Transverse colon (tissue), 4 donors: ENCODE measurements around the gene PPP2R2C.

Experiments used
- CTCF ChIP-seq, 5 experiments: fragments of 200-600 bp in 3 of 5; fragments of 450-650 bp in 2 of 5; sonication (generic) in 3 of 5; IDR thresholded peaks; 1 replicate in 2 of 5; 2 replicates in 3 of 5; pipeline ENCODE4 v1.5.1; 2016 to 2017; ENCODE audit warnings: antibody characterized with exemption in 5 of 5, inconsistent platforms in 3 of 5, mild to moderate bottlenecking in 2 of 5, moderate library complexity in 1 of 5
- EP300 ChIP-seq: sonication (generic); formaldehyde crosslinking; IDR thresholded peaks from one replicate; pipeline ENCODE4 v1.6.1; 2017; ENCODE audit warnings: antibody characterized with exemption, low read depth
- POLR2A ChIP-seq: fragments of 450-650 bp; IDR thresholded peaks from one replicate; pipeline ENCODE4 v1.6.1; 2016; ENCODE audit warnings: antibody characterized with exemption, mild to moderate bottlenecking, moderate library complexity
- POLR2AphosphoS5 ChIP-seq, 3 donors: sonication (generic); formaldehyde crosslinking; IDR thresholded peaks; one replicate each; pipeline ENCODE4 v1.6.1; 2016; ENCODE audit warnings: antibody characterized with exemption in 3 of 3

GRCh38 chr4:6345096-6345830 lies 127.2 kb downstream of the PPP2R2C start:
- TF ChIP-seq CTCF (IDR thresholded peaks at IDR 0.05) = no peak
- TF ChIP-seq POLR2AphosphoS5 (IDR thresholded peaks at IDR 0.05) = no peak
- no peak for TF ChIP-seq POLR2A
- TF ChIP-seq EP300 = no peak
